ENCODE results near the gene PRDX6. TPM values are rescaled to one million over a fixed set of nuclear protein-coding genes. Genes with fewer than 3 reads are reported as not detected.

Gene PRDX6
- total and polyA plus RNA-seq, 2 donors (not counting 1 experiment from before 2014, with no cell fraction given) = 51.6 to 85.2 TPM

DNA sequence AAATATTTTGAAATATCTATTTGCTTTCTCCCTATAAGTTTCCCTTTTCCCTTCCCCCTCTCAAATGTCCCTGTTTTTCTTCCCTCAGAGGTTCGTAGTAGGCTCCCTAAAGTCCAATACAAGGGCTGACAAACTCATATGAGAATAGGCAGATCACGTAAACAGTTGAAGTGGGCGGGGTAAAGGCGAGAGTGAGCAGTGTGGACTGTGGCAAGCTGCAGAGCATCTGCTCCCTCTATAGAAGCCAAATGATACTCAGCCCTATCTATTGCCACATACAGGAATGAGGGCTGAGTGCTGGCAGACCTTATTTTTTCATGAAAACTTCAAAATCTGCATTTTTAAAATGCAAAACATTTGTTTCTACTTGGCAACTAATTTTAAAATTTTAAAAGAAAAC, 26.3 kb downstream of the PRDX6 start:
- H3K9me3 ChIP-seq (ENCODE audit: control extremely low read depth in 1 of 3, control insufficient read depth in 2 of 3, insufficient read depth in 1 of 3, low read length in 2 of 3) = no peaks in the 10 kb centered on the region
- TF ChIP-seq EZH2 (IDR thresholded peaks at IDR 0.05; ENCODE audit: borderline replicate concordance, insufficient read depth, low read depth, low read length, poor library complexity, severe bottlenecking) = no peak
- TF ChIP-seq, protein P1, sequence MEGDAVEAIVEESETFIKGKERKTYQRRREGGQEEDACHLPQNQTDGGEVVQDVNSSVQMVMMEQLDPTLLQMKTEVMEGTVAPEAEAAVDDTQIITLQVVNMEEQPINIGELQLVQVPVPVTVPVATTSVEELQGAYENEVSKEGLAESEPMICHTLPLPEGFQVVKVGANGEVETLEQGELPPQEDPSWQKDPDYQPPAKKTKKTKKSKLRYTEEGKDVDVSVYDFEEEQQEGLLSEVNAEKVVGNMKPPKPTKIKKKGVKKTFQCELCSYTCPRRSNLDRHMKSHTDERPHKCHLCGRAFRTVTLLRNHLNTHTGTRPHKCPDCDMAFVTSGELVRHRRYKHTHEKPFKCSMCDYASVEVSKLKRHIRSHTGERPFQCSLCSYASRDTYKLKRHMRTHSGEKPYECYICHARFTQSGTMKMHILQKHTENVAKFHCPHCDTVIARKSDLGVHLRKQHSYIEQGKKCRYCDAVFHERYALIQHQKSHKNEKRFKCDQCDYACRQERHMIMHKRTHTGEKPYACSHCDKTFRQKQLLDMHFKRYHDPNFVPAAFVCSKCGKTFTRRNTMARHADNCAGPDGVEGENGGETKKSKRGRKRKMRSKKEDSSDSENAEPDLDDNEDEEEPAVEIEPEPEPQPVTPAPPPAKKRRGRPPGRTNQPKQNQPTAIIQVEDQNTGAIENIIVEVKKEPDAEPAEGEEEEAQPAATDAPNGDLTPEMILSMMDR (IDR thresholded peaks at IDR 0.05) = no peak
- no peaks in the 10 kb centered on the region for H4K20me1 ChIP-seq (ENCODE audit: control insufficient read depth, insufficient read depth, low read length, poor library complexity, severe bottlenecking)
- no peaks in the 10 kb centered on the region for H3K27me3 ChIP-seq (replicated peaks in 1 of 4; ENCODE audit: control extremely low read depth in 1 of 4, control insufficient read depth in 3 of 4, insufficient read depth in 4 of 4, low read length in 3 of 4)
- POLR2A ChIA-PET = no interaction called here
- CTCF ChIA-PET = no interaction called here
- no peak for DNase-seq
- H3K4me1 ChIP-seq (ENCODE audit: control insufficient read depth in 2 of 2, insufficient read depth in 2 of 2, low read length in 2 of 2) = no peaks in the 10 kb centered on the region
- H3K36me3 ChIP-seq (replicated peaks in 1 of 2; ENCODE audit: control extremely low read depth in 1 of 2, control insufficient read depth in 1 of 2, extremely low read depth in 1 of 2, insufficient read depth in 2 of 2, low read length in 1 of 2) = no peaks in the 10 kb centered on the region
- no peaks in the 10 kb centered on the region for H3K27me3 Mint-ChIP-seq
- H3K4me1 Mint-ChIP-seq = no peaks in the 10 kb centered on the region
- WGBS (ENCODE audit: insufficient coverage) = 100% methylated on average over 2 of the region's 4 CpGs
- no peaks in the 10 kb centered on the region for H3K79me2 ChIP-seq (ENCODE audit: control insufficient read depth, insufficient read depth, low read length)
- ATAC-seq (ENCODE audit: low read depth) = no peak
- no peak overlapping the region for H3K27ac ChIP-seq (ENCODE audit: low read length in 2 of 2)
- H2AFZ ChIP-seq (ENCODE audit: insufficient read depth, low read depth, low read length, poor library complexity, severe bottlenecking) = no peak overlapping the region
- H3K4me3 ChIP-seq (ENCODE audit: control extremely low read depth in 1 of 5, extremely low read depth in 1 of 5, insufficient read depth in 1 of 5, low read depth in 2 of 5, low read length in 4 of 5) = no peak overlapping the region
- H3K9ac ChIP-seq (ENCODE audit: low read length) = no peak overlapping the region
- intact Hi-C loops (cut with micrococcal nuclease) = no loop called here
- H3K4me3 Mint-ChIP-seq = no peak overlapping the region
- H3K4me2 ChIP-seq (replicated peaks; ENCODE audit: low read depth, low read length, poor library complexity, severe bottlenecking) = no peak overlapping the region
- H3K9me3 Mint-ChIP-seq (ENCODE audit: insufficient read depth) = no peaks in the 10 kb centered on the region
- no peak overlapping the region for H3K27ac Mint-ChIP-seq

DNA sequence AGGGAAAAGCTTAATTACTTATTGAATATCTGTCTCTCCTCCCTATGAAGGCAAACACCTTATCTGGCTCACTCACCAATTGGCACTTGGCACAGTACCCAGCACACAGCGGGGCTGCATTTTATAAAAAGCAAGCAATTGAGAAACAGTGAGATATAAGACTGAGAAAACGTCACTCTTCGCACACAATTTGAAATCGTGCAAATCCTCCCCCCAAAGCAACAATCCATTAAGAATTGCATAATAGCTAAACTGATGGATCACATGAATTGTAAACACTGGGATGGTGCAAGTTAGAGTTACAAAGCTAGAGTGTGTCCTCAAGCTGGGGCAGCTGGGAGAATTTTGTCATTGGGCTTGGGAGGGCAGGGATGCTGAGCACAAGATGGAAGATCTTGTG, 27.1 kb downstream of the PRDX6 start:
- no peak overlapping the region for H2AFZ ChIP-seq (ENCODE audit: insufficient read depth, low read depth, low read length, poor library complexity, severe bottlenecking)
- no peaks in the 10 kb centered on the region for H3K36me3 ChIP-seq (replicated peaks in 1 of 2; ENCODE audit: control extremely low read depth in 1 of 2, control insufficient read depth in 1 of 2, extremely low read depth in 1 of 2, insufficient read depth in 2 of 2, low read length in 1 of 2)
- H3K4me3 ChIP-seq (ENCODE audit: control extremely low read depth in 1 of 5, extremely low read depth in 1 of 5, insufficient read depth in 1 of 5, low read depth in 2 of 5, low read length in 4 of 5) = no peak overlapping the region
- no peaks in the 10 kb centered on the region for H3K9me3 ChIP-seq (ENCODE audit: control extremely low read depth in 1 of 3, control insufficient read depth in 2 of 3, insufficient read depth in 1 of 3, low read length in 2 of 3)
- no peak overlapping the region for H3K27ac ChIP-seq (ENCODE audit: low read length in 2 of 2)
- H3K4me1 ChIP-seq (ENCODE audit: control insufficient read depth in 2 of 2, insufficient read depth in 2 of 2, low read length in 2 of 2) = no peaks in the 10 kb centered on the region
- H3K9ac ChIP-seq (ENCODE audit: low read length) = no peak overlapping the region
- no CpG with 5 or more reads among the region's 4 CpGs for WGBS (ENCODE audit: insufficient coverage)
- POLR2A ChIA-PET = no interaction called here
- no peaks in the 10 kb centered on the region for H3K79me2 ChIP-seq (ENCODE audit: control insufficient read depth, insufficient read depth, low read length)
- DNase-seq (no peak), ATAC-seq (ENCODE audit: low read depth) (no peak)
- H3K27ac Mint-ChIP-seq = no peak overlapping the region
- H3K4me1 Mint-ChIP-seq = no peaks in the 10 kb centered on the region
- no peak overlapping the region for H3K4me3 Mint-ChIP-seq
- H3K9me3 Mint-ChIP-seq (ENCODE audit: insufficient read depth) = no peaks in the 10 kb centered on the region
- no peaks in the 10 kb centered on the region for H3K27me3 ChIP-seq (replicated peaks in 1 of 4; ENCODE audit: control extremely low read depth in 1 of 4, control insufficient read depth in 3 of 4, insufficient read depth in 4 of 4, low read length in 3 of 4)
- H4K20me1 ChIP-seq (ENCODE audit: control insufficient read depth, insufficient read depth, low read length, poor library complexity, severe bottlenecking) = no peaks in the 10 kb centered on the region
- H3K4me2 ChIP-seq (replicated peaks; ENCODE audit: low read depth, low read length, poor library complexity, severe bottlenecking) = no peak overlapping the region
- CTCF ChIA-PET = no interaction called here
- intact Hi-C loops (cut with micrococcal nuclease) = no loop called here
- TF ChIP-seq, protein P1 (IDR thresholded peaks at IDR 0.05) = no peak
- TF ChIP-seq EZH2 (IDR thresholded peaks at IDR 0.05; ENCODE audit: borderline replicate concordance, insufficient read depth, low read depth, low read length, poor library complexity, severe bottlenecking) = no peak
- H3K27me3 Mint-ChIP-seq = no peaks in the 10 kb centered on the region
